GM21717 (cell line): ENCODE data around the gene UBE2N.
"Not testable (repeated sequence)": the region's sequence is repeated elsewhere in the genome, so short reads cannot be mapped to it uniquely, and the experiment has no call there.

Experiments
- ATAC-seq: cut with Tn5 transposase; IDR thresholded peaks from one replicate; pipeline ENCODE4 v1.9.1; 2021; ENCODE audit warnings: mild to moderate bottlenecking, moderate library complexity; ENCODE audit not compliant: unreplicated experiment

Gene UBE2N

DNA sequence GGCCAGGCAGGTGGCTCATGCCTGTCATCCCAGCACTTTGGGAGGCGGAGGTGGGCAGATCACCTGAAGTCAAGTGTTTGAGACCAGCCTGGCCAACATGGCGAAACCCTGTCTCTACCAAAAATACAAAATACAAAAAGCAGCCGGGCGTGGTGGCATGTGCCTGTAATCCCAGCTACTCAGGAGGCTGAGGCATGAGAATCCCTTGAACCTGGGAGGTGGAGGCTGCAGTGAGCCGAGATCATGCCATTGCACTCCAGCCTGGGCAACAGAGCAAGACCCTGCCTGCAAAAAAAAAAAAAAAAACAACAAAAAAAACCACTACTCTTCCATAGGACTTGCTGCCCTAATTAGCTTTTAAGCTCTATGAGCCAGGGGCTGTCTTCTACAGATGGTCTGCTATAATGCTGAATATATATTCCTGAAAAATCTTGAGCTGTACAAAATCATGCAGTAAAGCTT lies 59.7 kb downstream of the UBE2N start:
- ATAC-seq = not testable (repeated sequence)

DNA sequence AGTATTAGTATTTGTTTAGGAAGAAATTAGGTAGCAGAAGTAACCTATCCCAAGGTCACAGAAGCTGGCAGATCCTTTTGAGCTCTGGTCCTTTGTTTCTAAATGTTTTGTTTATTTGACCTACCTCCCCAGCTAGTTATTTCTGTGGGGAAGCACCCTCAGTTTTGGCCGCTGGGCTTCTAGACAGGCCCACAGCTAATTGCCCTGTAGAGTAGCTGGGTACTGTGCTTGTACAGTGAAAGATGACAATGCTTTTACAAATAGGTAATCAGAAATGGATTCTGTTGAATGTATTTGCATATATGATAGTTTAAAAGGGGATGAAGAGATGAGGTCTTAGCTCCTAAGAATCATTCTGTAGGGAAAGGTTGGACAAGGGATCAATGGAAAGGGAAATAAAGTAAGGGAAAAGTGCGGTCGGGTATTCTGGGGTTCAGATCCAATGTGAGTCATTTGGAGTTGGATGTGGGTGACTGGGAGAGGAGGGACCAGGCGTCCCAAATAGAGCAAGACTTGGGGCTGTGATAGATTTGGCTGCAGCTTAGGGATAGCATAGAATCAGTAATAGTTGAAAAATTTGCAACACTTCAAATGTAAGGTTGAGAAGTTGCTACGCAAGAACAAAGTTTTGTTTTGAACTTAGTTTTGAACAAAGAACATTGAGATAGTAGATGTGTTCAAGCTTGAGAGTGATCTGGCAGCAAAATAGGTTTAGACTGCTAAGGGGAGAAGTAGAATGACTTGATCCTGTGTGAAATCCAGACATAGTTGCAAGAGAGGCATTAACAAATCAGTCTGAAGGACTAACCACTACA lies 60.4 kb downstream of the UBE2N start:
- no peak for ATAC-seq

DNA sequence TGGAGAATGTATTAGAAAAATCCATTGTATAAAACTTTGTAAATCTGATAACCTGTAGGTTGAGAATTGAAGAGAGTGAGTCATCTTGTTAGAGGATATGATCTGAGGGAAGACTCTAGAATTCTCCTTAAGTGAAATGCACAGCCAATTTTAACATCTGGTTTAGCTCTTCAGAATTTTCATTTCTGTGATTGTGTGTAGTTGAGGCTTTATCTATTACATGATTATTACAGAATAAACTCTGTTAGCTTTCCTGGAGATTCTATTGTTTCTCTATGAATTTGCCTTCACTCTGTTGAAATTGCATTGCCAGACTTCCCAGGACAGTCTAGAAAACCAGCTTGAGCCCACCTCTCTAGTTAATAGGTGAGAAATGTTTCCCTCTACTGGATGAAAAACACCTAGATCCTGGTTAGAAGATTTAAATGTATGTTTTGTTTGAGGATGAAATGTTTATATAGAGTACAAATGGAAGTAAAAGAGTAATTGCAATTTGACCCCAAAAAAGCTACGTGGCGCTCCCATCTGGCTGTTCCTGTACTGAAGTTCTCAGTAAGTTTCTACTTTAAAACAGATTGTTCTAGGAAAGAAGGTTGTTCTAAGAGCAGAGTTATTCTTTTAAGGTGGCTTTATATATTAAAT lies 61.1 kb downstream of the UBE2N start:
- ATAC-seq = no peak

DNA sequence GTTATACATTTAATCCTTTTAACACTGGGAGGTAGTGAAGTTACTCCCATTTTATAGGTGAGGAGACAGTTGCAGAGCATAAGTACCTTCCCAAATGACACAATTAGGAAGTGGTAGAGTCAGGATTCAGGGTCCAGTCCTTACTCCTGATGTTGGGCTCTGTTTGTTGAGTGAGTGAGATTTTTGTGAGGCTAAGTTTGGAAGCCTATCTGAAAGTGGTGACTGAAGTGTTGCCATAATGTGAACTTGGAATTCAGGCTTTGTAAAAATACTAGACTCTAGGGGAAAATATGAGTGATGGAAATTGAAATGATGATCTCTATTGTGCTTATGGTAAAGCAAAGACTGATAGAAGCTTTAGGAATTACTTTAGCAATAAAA lies 61.8 kb downstream of the UBE2N start:
- no peak for ATAC-seq

DNA sequence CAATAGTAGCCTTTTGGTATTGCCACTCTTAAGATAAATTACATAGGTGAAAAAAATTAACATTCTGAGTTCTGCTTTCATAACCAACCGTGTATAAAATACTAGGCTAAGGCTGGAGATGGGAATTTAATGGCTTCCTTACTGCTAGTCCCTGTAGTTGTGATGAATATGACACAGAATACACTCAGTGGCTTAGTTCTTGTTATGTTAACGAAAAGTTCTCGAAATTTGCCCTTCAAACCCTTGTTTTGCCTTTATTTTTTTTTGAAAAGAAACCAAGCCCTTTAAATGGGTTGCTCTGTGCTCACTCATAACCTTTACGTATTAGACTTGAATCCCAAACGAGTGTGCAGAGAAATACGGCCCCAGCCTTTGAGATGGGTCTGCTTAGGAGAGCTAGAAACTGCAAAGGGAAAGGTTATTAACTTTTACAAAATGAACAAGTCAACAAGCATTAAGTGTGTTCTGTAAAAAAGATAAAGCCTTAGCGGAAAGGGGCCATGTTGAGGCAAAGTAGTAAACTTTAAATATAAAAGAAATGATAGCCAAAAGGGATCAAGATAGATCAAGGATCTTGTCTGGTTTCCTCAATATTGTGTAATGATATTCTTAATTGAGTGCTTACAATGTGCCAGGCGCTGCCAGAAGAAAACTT lies 62.3 kb downstream of the UBE2N start:
- ATAC-seq = no peak

DNA sequence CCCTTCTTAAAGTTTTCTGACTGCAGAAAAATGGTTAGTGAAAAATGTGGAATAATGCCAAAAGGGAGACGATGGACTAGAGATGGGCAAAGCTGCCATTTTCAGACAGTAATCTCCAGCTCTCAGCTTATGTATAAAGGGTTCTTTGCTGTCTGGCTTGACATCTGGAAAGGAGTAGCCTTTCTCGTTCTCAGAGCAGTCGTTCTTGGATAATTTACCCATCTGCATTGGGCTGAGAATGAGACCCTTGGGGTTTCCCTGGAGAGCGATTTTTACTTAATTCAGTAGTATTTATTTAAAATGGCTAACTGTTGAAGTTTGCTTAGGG lies 62.8 kb downstream of the UBE2N start:
- ATAC-seq = no peak

DNA sequence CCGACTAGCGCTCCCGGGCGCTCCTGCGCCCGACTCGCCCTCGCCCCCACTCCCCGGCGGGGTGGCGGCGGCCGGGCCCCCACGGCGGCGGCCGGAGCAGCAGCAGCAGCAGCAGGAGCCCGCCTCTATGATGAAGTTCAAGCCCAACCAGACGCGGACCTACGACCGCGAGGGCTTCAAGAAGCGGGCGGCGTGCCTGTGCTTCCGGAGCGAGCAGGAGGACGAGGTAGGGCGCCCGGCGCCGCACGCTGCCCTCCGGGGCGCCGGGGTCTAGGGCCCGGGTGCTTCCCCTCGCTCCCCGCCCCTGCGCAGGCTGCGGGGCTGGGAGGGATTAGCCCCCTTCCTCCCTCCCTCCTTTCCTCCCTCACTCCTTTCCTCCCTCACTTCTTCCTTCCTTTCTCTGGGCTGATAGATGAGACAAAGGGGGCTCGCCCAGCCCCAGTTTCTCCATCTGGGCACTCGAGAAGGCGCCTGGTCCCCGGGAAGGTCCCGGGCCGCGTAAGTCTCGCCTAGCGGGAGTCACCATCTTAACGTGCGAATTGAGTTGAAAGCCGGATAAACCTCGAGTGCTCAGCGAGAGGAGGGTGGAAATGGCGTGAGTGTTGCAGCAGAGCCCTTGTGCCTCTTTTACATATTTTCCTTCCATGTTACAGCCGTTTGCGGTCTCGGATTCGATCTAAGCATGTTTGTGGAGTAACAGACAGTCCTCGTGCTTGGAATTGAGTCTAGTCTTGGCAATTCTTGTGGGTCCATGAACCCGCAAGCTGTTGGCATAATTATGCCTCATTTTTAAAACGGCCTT lies 63.4 kb downstream of the UBE2N start:
- ATAC-seq = peak; percentile 29

DNA sequence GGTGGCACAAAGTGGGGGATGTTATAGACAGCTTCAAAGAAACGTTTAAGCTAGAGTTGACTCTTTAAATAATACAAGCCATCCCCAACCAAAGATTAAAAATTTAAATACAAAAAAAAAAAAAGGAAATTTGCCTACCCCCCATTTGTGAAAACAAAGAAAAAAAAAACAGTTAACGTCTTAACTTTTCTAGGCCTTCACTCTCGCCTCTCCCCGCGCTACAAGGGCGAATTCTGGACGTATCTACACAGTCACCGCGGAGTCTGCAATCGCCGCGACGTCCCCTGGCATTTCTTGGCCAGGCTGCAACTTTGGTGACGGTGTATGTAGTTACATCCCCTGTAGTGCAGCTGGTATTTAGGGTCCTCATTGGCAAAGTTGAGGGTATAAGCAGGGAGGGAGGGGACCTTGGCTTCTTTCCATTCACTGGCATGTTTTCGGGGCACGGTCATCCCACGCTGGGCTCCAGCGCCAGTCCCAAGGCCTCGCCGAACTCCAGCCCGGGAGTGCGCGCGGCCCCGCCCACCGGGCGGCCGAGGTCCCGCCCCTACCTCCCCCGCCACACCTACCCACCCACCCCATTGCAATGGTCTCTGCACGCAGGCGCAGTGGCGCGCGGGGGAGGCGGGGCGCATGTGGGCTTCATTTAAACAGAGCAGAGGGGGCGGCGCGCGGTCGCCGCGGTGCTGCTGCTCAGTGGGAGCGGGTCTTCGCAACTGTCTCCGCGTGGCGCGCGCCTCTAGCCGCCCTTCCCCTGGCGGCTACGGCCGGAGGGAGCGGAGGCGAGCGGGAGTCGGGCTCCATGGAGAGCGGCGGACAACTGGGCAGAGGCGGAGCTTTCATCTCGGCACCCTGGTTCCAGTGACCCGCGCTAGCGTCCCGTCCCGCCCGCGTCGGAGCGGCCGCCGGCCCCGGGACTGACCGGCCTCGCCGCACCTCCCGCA lies 64.2 kb downstream of the UBE2N start, which contains the start of gene NUDT4:
TSS of gene NUDT4 (plus strand) at position 674 of the 944 bp plus-strand sequence. CDS start 398 bp downstream, outside the sequence.
- peak; percentile 65 for ATAC-seq

DNA sequence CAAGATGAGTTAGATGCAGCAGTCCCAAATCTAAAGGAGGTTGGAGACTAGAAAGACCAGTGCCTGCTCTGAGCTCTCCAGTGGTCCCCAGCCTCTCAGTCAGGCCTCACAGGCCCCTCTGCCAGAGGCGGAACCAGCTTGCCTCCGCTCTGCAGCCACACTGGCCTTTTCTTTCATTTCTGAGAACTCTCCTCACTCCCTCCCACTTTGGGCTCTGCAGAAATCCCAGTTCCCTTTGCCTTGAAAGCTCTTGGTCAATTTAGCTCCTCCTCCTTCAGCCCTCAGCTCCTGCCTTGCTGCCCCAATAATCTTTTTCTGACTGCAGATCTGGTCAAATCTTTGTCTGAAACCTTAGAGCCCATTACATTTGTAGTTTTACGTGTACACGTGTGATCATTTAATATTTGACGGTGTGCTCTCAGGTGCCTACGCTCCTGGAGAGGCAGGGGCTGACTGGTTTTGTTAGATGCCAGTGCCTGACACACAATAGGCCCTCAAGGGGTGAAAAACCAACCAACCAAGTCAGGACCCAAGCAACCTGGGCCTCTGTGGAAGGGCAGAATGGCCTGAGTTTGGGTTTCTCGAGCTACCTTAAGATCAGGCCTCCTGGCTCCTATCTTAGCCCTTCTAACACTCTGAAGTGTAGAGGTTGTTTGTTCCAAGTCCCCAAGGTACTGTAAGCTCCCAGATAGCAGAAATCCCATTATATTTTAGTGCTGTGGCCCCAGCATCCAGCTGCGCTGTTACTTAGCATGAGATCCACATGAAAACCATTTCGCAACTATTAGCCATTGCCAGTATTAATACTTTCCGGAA lies 65.1 kb downstream of the UBE2N start:
- ATAC-seq = no peak

DNA sequence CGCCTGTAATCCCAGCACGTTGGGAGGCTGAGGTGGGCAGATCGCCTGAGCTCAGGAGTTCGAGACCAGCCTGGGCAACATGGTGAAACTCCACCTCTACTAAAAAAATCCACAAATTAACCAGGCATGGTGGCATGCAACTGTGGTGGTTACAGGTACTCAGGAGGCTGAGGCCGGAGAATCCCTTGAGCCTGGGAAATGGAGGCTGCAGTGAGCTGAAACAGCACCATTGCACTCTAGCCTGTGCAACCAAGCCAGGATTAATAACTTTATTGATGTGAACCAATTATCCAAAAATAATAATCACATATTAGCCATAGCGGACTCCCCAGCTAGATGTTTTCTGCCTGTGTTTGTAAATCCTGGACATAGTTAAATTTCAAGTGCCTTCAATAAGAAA lies 65.8 kb downstream of the UBE2N start:
- ATAC-seq = no peak

DNA sequence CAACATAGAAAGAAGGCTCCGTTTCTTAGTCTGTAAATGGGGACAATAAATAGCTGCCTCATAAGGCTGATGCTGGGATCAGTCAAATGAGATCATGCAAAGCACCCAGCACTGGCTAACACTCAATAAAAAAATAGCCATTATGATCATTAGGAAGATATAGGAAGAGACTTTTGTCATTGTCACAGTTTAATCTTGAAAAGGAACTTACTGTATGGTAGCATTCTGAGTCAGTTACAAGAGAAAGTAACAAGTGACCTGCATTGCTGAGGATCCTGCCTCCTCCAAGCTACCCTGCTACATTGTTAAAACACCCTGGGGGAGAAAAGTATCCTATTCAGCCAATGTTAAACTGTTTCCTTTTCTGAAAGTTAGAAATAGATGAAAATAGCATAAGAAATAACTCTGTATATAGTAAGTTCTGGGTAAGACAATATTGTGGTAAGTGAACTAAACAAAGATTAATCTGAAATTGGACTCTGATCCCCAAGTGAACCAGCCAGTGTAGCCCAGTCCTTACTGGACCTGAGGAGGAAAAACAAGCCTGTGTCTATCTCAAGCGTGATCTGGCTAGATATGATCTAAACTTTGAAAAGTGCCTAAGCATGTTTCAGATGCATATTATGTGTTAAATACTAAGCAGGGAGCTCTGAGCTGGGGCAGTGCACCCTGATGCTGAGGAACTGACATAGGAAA lies 67.6 kb downstream of the UBE2N start:
- no peak for ATAC-seq

DNA sequence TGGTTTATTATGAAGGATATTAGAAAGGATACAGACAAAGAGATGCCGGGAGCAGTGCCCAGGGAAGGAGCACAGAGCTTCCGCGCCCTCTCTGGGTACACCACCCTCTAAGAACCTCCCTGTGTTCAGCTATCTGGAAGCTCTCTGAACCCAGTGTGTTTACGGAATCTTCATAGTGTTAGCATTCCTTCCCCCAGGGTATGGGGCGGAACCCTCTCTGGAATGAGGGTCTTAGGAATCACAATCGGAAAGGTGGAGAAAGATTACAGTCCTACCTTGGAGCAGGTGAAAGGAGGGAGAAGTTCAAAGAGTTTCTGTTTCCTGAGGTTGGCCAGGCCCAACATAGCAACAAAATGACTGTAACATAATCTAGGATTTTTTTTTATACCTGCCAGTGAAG lies 70.8 kb downstream of the UBE2N start:
- ATAC-seq = no peak

DNA sequence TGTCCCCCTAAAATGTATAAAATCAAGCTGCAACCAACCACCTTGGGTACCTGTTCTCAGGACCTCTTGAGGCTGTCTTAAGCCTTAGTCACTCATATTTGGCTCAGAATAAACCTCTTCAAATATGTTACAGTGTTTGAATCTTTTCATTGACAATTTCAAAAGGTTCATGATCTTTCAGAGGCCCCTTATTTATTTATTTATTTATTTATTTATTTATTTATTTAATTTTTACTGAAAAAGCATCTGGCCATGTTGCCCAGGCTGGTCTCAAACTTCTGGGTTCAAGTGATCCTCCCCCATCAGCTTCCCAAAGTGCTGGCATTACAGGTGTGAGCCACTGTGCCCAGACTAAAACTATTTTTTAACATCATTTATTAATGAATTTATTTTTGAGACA lies 72.2 kb downstream of the UBE2N start:
- ATAC-seq = no peak

DNA sequence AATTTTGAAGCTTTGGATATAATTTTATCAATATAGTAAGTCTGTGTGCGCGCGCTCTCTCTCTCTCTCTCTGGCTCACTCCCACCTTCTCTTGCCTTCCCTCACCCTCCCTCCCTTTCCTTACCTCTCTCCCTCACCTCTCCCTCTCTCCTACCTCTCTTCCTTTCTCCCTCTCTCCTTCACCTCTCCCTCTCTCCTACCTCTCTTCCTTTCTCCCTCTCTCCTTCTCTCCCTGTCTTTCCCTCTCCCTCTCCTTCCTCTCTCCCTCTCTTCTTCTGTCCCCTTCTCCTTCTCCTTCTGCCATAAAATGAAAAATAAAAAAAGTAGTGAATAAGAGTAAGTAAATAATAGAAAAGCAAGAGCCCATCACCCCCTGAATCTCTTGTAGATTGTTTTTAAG lies 73.0 kb downstream of the UBE2N start:
- no peak for ATAC-seq

DNA sequence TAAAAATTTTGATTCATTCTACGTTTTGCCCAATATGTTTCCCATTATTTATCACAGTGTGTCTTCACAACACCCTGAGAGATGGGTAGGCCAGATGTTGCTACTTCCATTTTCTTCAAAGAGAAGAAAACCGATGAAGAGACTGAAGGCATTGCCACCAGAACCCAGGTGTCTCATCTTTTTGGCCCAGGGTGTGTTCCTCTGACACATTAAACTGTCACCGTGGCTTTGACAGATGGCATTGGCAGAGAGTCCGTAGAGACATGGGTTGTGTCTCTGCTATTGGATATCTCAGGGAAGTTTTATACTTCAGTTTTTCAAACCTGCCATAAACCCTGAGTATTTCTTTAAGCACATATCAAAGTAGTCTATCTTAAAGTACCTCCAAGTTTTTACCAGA lies 75.3 kb downstream of the UBE2N start:
- ATAC-seq = no peak

DNA sequence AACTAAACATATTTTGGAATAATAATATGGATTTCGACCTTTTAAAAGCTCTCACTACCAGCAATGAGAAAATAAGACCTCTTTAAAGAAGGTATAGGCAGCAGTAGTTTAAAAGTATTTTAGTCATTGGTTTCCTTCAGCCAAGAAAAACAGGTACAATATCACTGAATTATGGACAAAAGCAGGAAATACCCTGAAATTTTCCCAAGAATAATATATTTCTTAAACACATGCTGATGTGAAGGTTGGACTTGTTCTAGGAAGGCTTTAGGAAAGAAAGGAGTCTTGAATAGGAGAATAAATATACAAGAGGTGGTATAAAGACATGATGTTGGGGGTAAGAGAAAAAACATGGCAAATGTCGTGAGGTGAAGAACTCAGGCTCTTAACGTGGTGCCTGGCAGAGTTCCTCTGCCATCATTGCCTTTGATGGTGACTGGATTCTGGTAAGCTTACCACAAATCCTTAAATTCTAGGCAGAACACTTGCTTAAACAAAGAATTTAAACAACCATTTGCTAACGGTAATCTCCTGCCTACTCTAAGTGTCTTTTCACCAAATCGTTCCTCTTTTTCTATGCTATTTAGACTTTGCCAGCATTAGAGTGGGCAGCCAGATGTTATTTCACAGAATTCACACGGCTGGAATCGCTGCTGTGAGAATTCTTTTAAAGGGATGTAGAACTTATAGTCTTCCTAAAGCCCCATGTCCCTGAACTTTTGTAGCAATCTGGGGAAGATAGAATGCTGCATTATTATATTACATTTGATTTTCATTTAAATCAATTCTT lies 75.9 kb downstream of the UBE2N start:
- no peak for ATAC-seq

DNA sequence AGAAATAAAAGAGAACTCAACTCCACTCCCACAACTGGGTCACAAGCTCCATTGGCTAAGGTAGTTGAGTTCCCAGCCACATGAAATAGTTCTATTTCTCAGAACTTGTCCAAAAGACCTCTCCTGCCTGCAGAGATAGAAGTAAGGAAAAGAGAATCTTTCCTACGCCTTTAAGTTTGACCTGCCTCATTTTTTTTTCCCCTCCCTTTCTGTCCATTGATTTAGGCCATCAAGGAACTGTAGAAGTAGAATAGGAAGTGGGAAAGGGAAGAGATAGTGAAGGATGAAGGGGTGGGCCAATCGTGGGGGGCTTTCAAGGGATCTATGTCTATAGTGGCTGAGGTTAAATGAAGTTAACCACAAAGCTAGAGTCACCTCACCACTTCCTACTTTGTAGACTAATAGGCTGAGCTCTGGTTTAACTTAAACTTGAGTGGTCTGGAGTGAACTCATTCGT lies 77.9 kb downstream of the UBE2N start:
- ATAC-seq = peak; percentile 63
